H1 (cell line): ENCODE measurements around the gene AQP12A. TPM values are rescaled to one million over a fixed set of nuclear protein-coding genes. Genes with fewer than 3 reads are reported as not detected.

Experiments used
- JUND ChIP-seq: IDR thresholded peaks from 2 replicates; pipeline ENCODE4 v1.6.1; 2011; ENCODE audit warnings: mild to moderate bottlenecking, improper control_type of control experiment, low read length
- polyA plus RNA-seq, 7 experiments: library from polyadenylated mRNA; depleted of rRNA in 3 of 7; stranded (reverse) in 5 of 7; unstranded in 2 of 7; fragments of >200 nt in 5 of 7; fragments of 200-250 nt in 2 of 7; gene quantifications; 1 replicate in 5 of 7; 2 replicates in 1 of 7; 4 replicates in 1 of 7; pipeline versions ENCODE4 v1.2.1 to v1.2.3, GENCODE V29; 2011 to 2013; ENCODE audit warnings: missing spikeins in 2 of 7, mixed read lengths in 2 of 7
- total RNA-seq: library from RNA; stranded (reverse); fragmentation: NEBNext Ultra II Directional; extraction: Animal tissue kit (Norgen Biotek cat#: 25700); gene quantifications from 2 replicates; pipeline ENCODE4 v1.2.1, GENCODE V29; 2021
- TF ChIP-seq, protein P1 (sequence below): fragments of 300-600 bp; sonication (generic); IDR thresholded peaks from 2 replicates; pipeline ENCODE4 v1.7.1; 2012; ENCODE audit warnings: low read length, moderate library complexity, mild to moderate bottlenecking, inconsistent platforms; ENCODE audit not compliant: insufficient replicate concordance

Gene AQP12A
- total and polyA plus RNA-seq, 2 of the 8 experiments (the other 6 are each of a cell fraction or from before 2014, with no cell fraction given), result not detected

DNA sequence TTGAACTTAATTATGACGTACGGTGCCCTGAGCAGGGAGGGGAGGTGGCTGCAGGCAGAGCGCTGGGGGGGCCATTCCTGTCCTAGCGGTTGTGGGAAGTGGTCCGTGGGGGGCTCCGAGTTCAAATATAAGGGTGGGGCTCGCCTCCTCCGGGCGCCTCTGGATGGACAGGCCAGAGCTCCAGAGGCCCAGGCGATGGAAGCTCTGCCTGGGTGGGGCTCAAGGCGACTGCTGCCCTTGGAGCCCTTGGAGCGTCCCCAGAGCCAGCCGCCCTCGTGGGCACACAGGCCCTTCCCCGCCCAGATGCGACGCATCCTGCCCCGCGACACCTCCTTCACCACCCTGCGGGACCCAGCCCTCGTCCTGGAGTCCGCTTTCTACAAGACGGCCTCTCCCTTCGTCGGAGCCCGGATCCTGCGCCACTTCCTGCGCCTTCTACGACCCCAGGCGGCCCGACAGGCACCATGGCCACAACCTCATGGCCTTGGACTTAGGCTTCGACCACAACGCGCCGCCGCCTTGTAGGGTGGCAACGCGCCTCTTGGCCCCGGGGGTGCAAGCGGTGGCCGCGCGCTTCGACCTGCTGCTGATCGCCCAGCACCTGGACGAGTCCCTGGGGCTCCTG, 19.5 kb upstream of the AQP12A start (continued):
- TF ChIP-seq, protein P1, sequence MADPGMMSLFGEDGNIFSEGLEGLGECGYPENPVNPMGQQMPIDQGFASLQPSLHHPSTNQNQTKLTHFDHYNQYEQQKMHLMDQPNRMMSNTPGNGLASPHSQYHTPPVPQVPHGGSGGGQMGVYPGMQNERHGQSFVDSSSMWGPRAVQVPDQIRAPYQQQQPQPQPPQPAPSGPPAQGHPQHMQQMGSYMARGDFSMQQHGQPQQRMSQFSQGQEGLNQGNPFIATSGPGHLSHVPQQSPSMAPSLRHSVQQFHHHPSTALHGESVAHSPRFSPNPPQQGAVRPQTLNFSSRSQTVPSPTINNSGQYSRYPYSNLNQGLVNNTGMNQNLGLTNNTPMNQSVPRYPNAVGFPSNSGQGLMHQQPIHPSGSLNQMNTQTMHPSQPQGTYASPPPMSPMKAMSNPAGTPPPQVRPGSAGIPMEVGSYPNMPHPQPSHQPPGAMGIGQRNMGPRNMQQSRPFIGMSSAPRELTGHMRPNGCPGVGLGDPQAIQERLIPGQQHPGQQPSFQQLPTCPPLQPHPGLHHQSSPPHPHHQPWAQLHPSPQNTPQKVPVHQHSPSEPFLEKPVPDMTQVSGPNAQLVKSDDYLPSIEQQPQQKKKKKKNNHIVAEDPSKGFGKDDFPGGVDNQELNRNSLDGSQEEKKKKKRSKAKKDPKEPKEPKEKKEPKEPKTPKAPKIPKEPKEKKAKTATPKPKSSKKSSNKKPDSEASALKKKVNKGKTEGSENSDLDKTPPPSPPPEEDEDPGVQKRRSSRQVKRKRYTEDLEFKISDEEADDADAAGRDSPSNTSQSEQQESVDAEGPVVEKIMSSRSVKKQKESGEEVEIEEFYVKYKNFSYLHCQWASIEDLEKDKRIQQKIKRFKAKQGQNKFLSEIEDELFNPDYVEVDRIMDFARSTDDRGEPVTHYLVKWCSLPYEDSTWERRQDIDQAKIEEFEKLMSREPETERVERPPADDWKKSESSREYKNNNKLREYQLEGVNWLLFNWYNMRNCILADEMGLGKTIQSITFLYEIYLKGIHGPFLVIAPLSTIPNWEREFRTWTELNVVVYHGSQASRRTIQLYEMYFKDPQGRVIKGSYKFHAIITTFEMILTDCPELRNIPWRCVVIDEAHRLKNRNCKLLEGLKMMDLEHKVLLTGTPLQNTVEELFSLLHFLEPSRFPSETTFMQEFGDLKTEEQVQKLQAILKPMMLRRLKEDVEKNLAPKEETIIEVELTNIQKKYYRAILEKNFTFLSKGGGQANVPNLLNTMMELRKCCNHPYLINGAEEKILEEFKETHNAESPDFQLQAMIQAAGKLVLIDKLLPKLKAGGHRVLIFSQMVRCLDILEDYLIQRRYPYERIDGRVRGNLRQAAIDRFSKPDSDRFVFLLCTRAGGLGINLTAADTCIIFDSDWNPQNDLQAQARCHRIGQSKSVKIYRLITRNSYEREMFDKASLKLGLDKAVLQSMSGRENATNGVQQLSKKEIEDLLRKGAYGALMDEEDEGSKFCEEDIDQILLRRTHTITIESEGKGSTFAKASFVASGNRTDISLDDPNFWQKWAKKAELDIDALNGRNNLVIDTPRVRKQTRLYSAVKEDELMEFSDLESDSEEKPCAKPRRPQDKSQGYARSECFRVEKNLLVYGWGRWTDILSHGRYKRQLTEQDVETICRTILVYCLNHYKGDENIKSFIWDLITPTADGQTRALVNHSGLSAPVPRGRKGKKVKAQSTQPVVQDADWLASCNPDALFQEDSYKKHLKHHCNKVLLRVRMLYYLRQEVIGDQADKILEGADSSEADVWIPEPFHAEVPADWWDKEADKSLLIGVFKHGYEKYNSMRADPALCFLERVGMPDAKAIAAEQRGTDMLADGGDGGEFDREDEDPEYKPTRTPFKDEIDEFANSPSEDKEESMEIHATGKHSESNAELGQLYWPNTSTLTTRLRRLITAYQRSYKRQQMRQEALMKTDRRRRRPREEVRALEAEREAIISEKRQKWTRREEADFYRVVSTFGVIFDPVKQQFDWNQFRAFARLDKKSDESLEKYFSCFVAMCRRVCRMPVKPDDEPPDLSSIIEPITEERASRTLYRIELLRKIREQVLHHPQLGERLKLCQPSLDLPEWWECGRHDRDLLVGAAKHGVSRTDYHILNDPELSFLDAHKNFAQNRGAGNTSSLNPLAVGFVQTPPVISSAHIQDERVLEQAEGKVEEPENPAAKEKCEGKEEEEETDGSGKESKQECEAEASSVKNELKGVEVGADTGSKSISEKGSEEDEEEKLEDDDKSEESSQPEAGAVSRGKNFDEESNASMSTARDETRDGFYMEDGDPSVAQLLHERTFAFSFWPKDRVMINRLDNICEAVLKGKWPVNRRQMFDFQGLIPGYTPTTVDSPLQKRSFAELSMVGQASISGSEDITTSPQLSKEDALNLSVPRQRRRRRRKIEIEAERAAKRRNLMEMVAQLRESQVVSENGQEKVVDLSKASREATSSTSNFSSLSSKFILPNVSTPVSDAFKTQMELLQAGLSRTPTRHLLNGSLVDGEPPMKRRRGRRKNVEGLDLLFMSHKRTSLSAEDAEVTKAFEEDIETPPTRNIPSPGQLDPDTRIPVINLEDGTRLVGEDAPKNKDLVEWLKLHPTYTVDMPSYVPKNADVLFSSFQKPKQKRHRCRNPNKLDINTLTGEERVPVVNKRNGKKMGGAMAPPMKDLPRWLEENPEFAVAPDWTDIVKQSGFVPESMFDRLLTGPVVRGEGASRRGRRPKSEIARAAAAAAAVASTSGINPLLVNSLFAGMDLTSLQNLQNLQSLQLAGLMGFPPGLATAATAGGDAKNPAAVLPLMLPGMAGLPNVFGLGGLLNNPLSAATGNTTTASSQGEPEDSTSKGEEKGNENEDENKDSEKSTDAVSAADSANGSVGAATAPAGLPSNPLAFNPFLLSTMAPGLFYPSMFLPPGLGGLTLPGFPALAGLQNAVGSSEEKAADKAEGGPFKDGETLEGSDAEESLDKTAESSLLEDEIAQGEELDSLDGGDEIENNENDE, result no peak
- TF ChIP-seq JUND, result no peak
